NB4 (cell line): ENCODE measurements around the gene DSTN.

Experiments
- POLR2A ChIP-seq: IDR thresholded peaks from 2 replicates; pipeline ENCODE4 v1.6.1; 2011; ENCODE audit warnings: mild to moderate bottlenecking; ENCODE audit not compliant: insufficient read length; ENCODE audit errors: extremely low read depth
- TF ChIP-seq, protein P1 (sequence below): IDR thresholded peaks from one replicate; pipeline ENCODE4 v1.5.1; 2012; ENCODE audit warnings: low read depth, low read length
- TF ChIP-seq, protein P2 (sequence below): IDR thresholded peaks from 2 replicates; pipeline ENCODE4 v1.6.1; 2011; ENCODE audit warnings: low read depth, low read length

DNA sequence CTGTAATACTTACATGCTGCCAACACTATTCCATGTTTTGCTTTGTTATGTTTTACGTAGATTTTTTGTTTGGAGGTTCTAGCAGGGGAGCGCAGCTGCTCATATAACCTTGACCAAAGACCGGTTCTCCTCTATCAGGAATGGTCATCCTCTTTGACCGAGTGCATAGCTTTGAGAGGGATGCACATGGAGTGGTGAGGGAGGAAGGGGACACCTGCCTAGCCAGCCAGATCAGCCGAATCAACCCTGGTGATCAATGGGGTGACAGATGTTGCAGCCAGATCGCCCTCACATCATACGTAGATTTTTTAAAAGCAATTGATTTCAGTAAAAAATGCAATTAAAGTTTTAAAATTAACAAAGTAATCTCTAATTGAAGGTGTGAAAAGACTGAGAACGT lies 6.3 kb downstream of the DSTN start:
- TF ChIP-seq, protein P1, sequence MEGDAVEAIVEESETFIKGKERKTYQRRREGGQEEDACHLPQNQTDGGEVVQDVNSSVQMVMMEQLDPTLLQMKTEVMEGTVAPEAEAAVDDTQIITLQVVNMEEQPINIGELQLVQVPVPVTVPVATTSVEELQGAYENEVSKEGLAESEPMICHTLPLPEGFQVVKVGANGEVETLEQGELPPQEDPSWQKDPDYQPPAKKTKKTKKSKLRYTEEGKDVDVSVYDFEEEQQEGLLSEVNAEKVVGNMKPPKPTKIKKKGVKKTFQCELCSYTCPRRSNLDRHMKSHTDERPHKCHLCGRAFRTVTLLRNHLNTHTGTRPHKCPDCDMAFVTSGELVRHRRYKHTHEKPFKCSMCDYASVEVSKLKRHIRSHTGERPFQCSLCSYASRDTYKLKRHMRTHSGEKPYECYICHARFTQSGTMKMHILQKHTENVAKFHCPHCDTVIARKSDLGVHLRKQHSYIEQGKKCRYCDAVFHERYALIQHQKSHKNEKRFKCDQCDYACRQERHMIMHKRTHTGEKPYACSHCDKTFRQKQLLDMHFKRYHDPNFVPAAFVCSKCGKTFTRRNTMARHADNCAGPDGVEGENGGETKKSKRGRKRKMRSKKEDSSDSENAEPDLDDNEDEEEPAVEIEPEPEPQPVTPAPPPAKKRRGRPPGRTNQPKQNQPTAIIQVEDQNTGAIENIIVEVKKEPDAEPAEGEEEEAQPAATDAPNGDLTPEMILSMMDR: no peak
- no peak for TF ChIP-seq POLR2A
- TF ChIP-seq, protein P2, sequence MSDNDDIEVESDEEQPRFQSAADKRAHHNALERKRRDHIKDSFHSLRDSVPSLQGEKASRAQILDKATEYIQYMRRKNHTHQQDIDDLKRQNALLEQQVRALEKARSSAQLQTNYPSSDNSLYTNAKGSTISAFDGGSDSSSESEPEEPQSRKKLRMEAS: no peak
